ENCODE measurements around the gene USP53.
"Not testable (repeated sequence)": the region's sequence is repeated elsewhere in the genome, so short reads cannot be mapped to it uniquely, and the experiment has no call there.

The USP53 gene

DNA sequence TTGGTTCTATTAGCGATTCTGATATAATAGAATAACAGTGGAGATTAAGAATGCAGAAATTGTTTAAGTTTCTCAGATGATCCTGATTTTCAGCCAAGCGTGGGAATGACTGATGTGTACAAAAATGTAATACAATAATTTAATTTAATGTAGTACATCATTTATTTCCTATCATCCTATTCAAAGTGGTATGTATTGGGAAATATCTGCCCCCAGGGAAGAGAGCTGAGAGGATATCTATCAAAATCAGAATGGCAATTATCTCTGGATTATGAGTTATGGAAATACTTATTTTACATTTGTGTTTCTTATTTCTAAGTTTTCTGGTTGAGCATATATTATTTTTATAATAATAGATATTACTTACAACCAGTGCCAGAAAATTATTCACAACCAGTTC, 105.5 kb downstream of the USP53 start:
- no peak for DNase-seq (ENCODE audit: low spot score)

DNA sequence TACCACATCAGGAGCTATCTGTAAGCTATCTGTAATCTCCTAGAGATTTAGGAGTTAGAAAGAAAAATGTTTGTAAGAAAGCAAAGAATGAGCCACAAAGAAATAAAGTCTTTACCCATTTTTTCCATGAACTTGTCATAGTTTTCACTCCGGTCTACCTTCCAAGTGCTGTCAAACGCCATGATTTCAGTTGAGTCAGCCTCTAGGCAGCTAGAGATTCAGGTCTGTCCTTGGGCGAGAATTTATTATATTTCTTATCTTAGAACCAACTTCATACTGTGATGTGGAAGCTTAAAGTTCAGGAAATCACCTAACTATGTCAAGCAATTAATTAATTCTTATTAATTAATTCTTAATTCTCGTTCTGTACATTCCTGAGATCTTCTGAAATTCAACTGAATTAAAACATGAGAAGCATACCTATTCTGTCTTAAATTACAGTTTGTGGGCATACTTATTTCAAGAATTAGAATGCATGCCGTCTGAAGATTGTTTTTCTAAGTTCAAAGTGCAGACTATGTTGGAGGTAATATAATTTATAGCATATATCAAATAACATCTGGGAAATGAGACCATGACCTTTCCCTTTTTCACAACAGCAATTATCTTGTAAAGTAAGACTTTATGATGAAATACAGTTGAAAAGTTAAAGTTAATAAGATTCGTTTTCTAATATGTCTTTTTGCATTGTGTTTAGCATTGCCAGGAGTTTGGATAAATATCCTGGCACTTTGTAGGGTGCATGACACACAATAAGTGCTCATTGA, 109.6 kb downstream of the USP53 start, which contains the start of gene FABP2:
TSS of gene FABP2 (minus strand) at position 218 of the 767 bp plus-strand sequence. CDS start at position 182, 36 bp downstream.
- no peak for DNase-seq (ENCODE audit: low spot score)

DNA sequence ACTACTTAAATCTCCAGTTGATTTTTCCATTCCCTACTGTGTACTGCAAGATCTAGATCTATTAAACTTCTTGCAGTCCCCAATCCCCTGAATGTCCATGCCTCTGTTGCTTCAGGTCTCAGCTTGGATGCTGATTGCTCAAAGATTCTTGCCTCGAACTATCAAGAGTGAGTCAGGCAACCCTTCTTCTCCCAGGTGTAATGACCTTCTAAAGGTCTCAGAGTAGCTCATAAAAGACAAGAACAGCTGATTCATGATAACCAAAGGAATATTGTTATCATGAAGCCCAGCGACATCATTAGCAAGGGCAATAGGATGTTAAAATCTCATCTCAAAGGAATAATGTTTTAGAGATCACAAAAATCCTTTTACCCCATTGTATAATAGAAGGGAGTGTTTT, 116.2 kb downstream of the USP53 start:
- no peak for DNase-seq (ENCODE audit: low spot score)

DNA sequence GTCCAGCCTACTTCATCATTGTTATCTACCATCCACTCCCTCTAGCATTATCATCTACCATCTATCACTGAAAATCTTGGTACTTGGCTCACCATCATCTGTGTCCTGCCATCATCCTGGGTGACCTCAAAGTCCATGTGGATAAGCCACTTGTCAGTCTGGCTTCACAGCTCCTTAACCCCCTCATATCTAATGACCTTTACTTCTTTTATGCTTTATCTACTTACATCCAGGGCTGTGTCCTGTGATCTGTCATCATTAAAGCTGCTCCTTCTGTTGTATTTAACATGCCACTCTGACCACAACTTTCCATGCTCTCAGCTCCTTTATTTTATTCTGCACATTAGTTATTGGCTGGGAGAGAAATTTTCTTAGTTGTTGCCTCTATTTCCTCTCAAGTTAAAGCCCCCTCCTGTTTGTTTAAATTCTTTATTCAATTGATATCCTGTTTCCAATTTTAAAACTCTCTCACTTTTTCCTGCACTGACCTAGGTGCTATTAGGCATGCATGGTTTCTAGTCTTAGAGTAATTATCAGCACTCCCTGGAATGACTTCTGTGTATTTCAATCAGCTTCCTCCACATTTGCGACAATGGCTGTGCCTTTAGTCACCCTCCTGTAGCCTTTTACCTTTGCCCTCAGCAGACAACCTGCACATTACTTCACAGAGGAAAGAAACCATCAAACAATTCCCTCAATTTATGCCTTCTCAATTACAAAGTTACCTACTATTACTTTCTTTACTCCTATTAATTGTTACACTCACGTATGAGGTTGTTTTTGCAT, 117.5 kb downstream of the USP53 start:
- DNase-seq (ENCODE audit: low spot score), result no peak

DNA sequence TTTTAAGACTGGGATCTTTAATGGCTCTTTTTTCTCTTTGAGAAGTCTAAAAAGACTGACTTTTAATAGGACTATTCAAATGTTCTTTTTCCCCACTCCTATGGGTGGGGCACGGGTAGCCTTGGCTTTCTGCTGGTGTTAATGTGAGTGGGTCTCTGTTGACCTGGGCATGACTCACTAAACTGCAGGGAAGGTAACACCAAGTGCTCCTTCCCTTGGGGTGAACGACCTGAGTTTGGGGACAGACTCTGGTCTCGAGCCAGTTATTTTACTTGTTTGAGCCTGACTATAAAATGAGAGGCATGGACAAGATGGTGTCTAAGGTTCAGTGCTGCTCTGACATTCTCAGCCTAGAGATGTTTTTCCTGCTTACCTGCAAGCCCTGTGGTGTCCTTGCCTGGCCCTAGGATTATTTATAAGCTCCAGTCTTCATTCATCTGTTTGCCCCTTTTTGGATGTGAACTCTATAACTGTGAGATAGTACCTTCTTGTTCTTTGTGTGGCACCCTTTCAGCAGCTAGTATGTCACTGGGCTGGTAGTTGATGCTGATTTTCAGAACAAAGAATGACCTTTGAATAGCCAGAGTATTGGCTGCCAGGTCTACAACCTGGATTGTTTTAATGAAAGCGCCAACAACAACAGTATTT, 123.9 kb downstream of the USP53 start:
- DNase-seq (ENCODE audit: low spot score), result not testable (repeated sequence)

DNA sequence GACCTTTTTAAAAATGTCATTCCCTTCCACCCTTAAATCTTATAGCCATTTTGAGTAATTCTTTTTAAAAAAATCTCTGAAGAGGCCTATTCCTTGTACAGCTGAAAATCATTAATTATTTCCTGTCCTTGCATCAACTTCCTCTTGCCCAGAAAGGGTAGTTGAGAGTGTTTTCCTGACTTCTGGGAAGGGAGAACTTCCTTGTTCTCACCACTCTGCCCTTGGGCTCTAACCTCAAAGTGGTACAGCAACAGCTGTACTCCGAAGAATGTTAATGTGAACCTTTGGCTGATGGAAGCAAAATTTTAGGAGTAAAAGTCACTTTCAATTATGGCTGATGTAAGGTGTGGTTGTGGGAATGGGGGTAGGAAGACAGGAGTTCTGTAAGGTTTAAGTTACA, 124.5 kb downstream of the USP53 start:
- DNase-seq (ENCODE audit: low spot score), result no peak

DNA sequence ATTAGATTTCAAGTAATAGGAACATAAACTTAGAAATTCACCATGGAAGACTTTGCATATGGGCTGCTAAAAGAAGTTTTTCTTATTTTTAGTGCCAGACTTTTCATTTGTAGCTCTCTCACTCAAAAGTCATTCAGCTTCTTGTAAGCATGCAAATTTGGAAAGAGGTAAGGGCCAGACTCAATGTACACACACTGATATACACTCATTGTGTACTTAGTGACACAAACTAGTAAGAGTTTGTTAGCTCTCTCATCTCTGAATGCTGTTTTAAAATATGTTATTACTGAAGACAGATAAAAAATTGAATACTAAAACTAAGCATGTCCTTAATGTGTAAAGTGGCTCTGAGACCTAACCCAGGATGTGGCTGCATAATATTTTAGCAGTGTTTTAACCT, 127.4 kb downstream of the USP53 start:
- not testable (repeated sequence) for DNase-seq (ENCODE audit: low spot score)

DNA sequence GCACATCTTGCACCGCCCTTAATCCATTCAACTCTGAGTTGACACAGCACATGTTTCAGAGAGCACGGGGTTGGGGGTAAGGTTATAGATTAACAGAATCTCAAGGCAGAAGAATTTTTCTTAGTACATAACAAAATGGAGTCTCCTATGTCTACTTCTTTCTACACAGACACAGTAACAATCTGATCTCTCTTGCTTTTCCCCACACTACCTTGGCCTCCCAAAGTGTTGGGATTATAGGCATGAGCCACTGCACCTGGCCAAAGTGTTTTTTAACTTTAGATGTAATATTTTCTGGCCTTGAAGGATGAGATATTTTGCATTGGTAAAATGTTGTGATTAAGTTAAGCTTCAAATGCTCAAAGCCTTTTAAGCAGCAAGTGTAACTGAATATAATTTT, 130.8 kb downstream of the USP53 start:
- not testable (repeated sequence) for DNase-seq (ENCODE audit: low spot score)
